Suprapubic skin (tissue), 4 donors: ENCODE results near the gene GPRC5C. TPM values are rescaled to one million over a fixed set of nuclear protein-coding genes. Genes with fewer than 3 reads are reported as not detected.

Source experiments
- DNase-seq, 2 donors: peaks; one replicate each; pipeline ENCODE4 v3.0.0-alpha.2; 2019; ENCODE audit warnings: low spot score in 2 of 2
- H3K27ac ChIP-seq: fragments of 200-600 bp; sonication (generic); one replicate; pipeline ENCODE4 v1.5.1; 2019
- H3K27me3 ChIP-seq: fragments of 200-600 bp; sonication (generic); one replicate; pipeline ENCODE4 v1.5.1; 2019
- H3K36me3 ChIP-seq: fragments of 200-600 bp; sonication (generic); one replicate; pipeline ENCODE4 v1.5.1; 2019
- H3K4me1 ChIP-seq: fragments of 200-600 bp; sonication (generic); one replicate; pipeline ENCODE4 v1.5.1; 2019
- H3K4me3 ChIP-seq: fragments of 200-600 bp; sonication (generic); one replicate; pipeline ENCODE4 v1.5.1; 2019; ENCODE audit warnings: mild to moderate bottlenecking
- H3K9me3 ChIP-seq: fragments of 200-600 bp; sonication (generic); one replicate; pipeline ENCODE4 v1.5.1; 2019
- CTCF ChIP-seq, 2 donors: fragments of 200-600 bp in 1 of 2; fragments of 450-650 bp in 1 of 2; sonication (generic) in 1 of 2; IDR thresholded peaks; one replicate each; pipeline ENCODE4 v1.5.1; 2016 to 2019; ENCODE audit warnings: antibody characterized with exemption in 2 of 2, mild to moderate bottlenecking in 1 of 2, moderate library complexity in 1 of 2
- EP300 ChIP-seq: sonication (generic); formaldehyde crosslinking; IDR thresholded peaks from one replicate; pipeline ENCODE4 v1.6.1; 2017; ENCODE audit warnings: antibody characterized with exemption
- POLR2A ChIP-seq, 2 donors: fragments of 450-650 bp; IDR thresholded peaks; one replicate each; pipeline ENCODE4 v1.6.1; 2017; ENCODE audit warnings: antibody characterized with exemption in 2 of 2, mild to moderate bottlenecking in 2 of 2, moderate library complexity in 2 of 2
- POLR2AphosphoS5 ChIP-seq, 3 donors: sonication (generic); formaldehyde crosslinking; IDR thresholded peaks; one replicate each; pipeline ENCODE4 v1.6.1; 2017; ENCODE audit warnings: antibody characterized with exemption in 3 of 3
- WGBS: methylation state at CpG from one replicate; pipeline ENCODE4 v1.1.5; 2018; 5-methylcytosine and 5-hydroxymethylcytosine counted together
- total RNA-seq, 4 donors: library from RNA; depleted of rRNA; stranded (reverse); fragments of >200 nt; gene quantifications; one replicate each; pipeline ENCODE4 v1.1.0, GENCODE V29; 2016

The GPRC5C gene
- total RNA-seq, 4 donors from 2014 or later: 72.0 to 106 (median 91.5) TPM

GRCh38 chr17:74392848-74393247 is 39.0 kb upstream of the GPRC5C start:
- H3K4me3 ChIP-seq: no peak overlapping the region
- TF ChIP-seq POLR2AphosphoS5 (IDR thresholded peaks at IDR 0.05) (no peak), POLR2A (IDR thresholded peaks at IDR 0.05) (no peak), EP300 (no peak), CTCF (IDR thresholded peaks at IDR 0.05) (no peak)
- no peak overlapping the region for H3K27ac ChIP-seq
- H3K27me3 ChIP-seq: no peaks in the 10 kb centered on the region
- WGBS: 78% methylated on average over 5 of the region's 5 CpGs
- no peak for DNase-seq
- H3K36me3 ChIP-seq: no peaks in the 10 kb centered on the region
- no peaks in the 10 kb centered on the region for H3K9me3 ChIP-seq
- peaks cover 3% of the 10 kb centered on the region for H3K4me1 ChIP-seq

GRCh38 chr17:74393346-74393942 is 38.4 kb upstream of the GPRC5C start:
- Histone ChIP-seq H3K9me3 (no peaks in the 10 kb centered on the region), H3K27me3 (no peaks in the 10 kb centered on the region), H3K4me3 (no peak overlapping the region), H3K27ac (no peak overlapping the region), H3K4me1 (peaks cover 3% of the 10 kb centered on the region), H3K36me3 (no peaks in the 10 kb centered on the region)
- WGBS: 62% methylated on average over 6 of the region's 6 CpGs
- no peak for DNase-seq
- TF ChIP-seq CTCF (IDR thresholded peaks at IDR 0.05) (no peak), EP300 (no peak), POLR2A (IDR thresholded peaks at IDR 0.05) (no peak), POLR2AphosphoS5 (IDR thresholded peaks at IDR 0.05) (no peak)

GRCh38 chr17:74394275-74394950 is 37.5 kb upstream of the GPRC5C start:
- Histone ChIP-seq H3K9me3 (no peaks in the 10 kb centered on the region), H3K4me1 (peaks cover 3% of the 10 kb centered on the region), H3K27ac (no peak overlapping the region), H3K36me3 (no peaks in the 10 kb centered on the region), H3K27me3 (no peaks in the 10 kb centered on the region), H3K4me3 (no peak overlapping the region)
- no peak for DNase-seq
- 79% methylated on average over 11 of the region's 12 CpGs for WGBS
- TF ChIP-seq CTCF (IDR thresholded peaks at IDR 0.05): no peak
- no peak for TF ChIP-seq POLR2AphosphoS5 (IDR thresholded peaks at IDR 0.05)
- TF ChIP-seq POLR2A (IDR thresholded peaks at IDR 0.05): no peak
- no peak for TF ChIP-seq EP300

- Histone ChIP-seq H3K4me3 (no peak overlapping the region), H3K27me3 (no peaks in the 10 kb centered on the region), H3K4me1 (peaks cover 3% of the 10 kb centered on the region), H3K27ac (no peak overlapping the region), H3K36me3 (no peaks in the 10 kb centered on the region), H3K9me3 (no peaks in the 10 kb centered on the region)
- no peak for DNase-seq
- TF ChIP-seq POLR2AphosphoS5 (IDR thresholded peaks at IDR 0.05): no peak
- 69% methylated on average over 7 of the region's 7 CpGs for WGBS
Observed at GRCh38 chr17:74394977-74395376, 36.9 kb upstream of the GPRC5C start.

GRCh38 chr17:74396567-74396966 is 35.3 kb upstream of the GPRC5C start:
- H3K4me3 ChIP-seq: no peak overlapping the region
- no peaks in the 10 kb centered on the region for H3K27me3 ChIP-seq
- TF ChIP-seq EP300: no peak
- no peak for TF ChIP-seq POLR2A (IDR thresholded peaks at IDR 0.05)
- TF ChIP-seq POLR2AphosphoS5 (IDR thresholded peaks at IDR 0.05): no peak
- no peak for TF ChIP-seq CTCF (IDR thresholded peaks at IDR 0.05)
- H3K27ac ChIP-seq: no peak overlapping the region
- H3K36me3 ChIP-seq: no peaks in the 10 kb centered on the region
- 77% methylated on average over 4 of the region's 4 CpGs for WGBS
- no peaks in the 10 kb centered on the region for H3K4me1 ChIP-seq
- DNase-seq: no peak
- no peaks in the 10 kb centered on the region for H3K9me3 ChIP-seq
